ENCODE data around the gene SEL1L3. TPM values are rescaled to one million over a fixed set of nuclear protein-coding genes. Genes with fewer than 3 reads are reported as not detected.

Gene SEL1L3
- total RNA-seq, 1 donor from 2014 or later: 70.5 TPM

- Histone ChIP-seq H3K36me3 (no peaks in the 10 kb centered on the region), H3K4me3 (no peak overlapping the region), H3K9me3 (no peaks in the 10 kb centered on the region), H3K27me3 (ENCODE audit: low read depth) (no peaks in the 10 kb centered on the region), H3K27ac (no peak overlapping the region), H3K4me1 (no peaks in the 10 kb centered on the region)
- no peak for ATAC-seq
- DNase-seq: no peak
- intact Hi-C loops (cut with DNase I): no loop called here
- TF ChIP-seq, protein P1, sequence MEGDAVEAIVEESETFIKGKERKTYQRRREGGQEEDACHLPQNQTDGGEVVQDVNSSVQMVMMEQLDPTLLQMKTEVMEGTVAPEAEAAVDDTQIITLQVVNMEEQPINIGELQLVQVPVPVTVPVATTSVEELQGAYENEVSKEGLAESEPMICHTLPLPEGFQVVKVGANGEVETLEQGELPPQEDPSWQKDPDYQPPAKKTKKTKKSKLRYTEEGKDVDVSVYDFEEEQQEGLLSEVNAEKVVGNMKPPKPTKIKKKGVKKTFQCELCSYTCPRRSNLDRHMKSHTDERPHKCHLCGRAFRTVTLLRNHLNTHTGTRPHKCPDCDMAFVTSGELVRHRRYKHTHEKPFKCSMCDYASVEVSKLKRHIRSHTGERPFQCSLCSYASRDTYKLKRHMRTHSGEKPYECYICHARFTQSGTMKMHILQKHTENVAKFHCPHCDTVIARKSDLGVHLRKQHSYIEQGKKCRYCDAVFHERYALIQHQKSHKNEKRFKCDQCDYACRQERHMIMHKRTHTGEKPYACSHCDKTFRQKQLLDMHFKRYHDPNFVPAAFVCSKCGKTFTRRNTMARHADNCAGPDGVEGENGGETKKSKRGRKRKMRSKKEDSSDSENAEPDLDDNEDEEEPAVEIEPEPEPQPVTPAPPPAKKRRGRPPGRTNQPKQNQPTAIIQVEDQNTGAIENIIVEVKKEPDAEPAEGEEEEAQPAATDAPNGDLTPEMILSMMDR (IDR thresholded peaks at IDR 0.05): no peak
Measured at GRCh38 chr4:25890571-25891485, 28.0 kb upstream of the SEL1L3 start.

- intact Hi-C loops (cut with DNase I): no loop called here
- ATAC-seq (no peak), DNase-seq (no peak)
- Histone ChIP-seq H3K4me3 (no peak overlapping the region), H3K27ac (no peak overlapping the region), H3K4me1 (no peaks in the 10 kb centered on the region), H3K27me3 (ENCODE audit: low read depth) (no peaks in the 10 kb centered on the region), H3K9me3 (no peaks in the 10 kb centered on the region), H3K36me3 (no peaks in the 10 kb centered on the region)
- TF ChIP-seq, protein P1 (IDR thresholded peaks at IDR 0.05): no peak
Measured at GRCh38 chr4:25889589-25890503, 27.1 kb upstream of the SEL1L3 start.

DNA sequence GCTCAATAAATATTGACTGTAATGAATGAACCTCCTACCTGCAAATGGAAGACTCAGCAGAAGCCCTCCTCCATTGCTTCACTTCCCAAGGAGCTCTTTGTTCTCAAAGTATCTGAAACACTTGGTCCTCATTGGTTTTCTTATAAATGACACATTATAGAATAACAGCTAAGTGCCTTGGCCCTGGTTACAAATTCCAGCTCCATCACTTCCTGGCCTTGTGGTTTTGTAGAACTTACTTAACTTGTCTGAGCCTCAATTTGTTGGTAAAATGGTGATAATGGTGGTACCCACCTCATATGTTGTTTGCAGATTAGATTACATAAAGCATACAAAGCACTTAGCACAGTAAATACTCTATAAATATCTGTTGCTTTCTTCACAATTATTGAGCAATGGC lies 26.0 kb upstream of the SEL1L3 start:
- no peaks in the 10 kb centered on the region for H3K27me3 ChIP-seq (ENCODE audit: low read depth)
- H3K27ac ChIP-seq: no peak overlapping the region
- no peak for DNase-seq
- H3K36me3 ChIP-seq: no peaks in the 10 kb centered on the region
- no peak overlapping the region for H3K4me3 ChIP-seq
- TF ChIP-seq, protein P1 (IDR thresholded peaks at IDR 0.05): no peak
- no peaks in the 10 kb centered on the region for H3K9me3 ChIP-seq
- no peak for ATAC-seq
- intact Hi-C loops (cut with DNase I): no loop called here
- no peaks in the 10 kb centered on the region for H3K4me1 ChIP-seq

DNA sequence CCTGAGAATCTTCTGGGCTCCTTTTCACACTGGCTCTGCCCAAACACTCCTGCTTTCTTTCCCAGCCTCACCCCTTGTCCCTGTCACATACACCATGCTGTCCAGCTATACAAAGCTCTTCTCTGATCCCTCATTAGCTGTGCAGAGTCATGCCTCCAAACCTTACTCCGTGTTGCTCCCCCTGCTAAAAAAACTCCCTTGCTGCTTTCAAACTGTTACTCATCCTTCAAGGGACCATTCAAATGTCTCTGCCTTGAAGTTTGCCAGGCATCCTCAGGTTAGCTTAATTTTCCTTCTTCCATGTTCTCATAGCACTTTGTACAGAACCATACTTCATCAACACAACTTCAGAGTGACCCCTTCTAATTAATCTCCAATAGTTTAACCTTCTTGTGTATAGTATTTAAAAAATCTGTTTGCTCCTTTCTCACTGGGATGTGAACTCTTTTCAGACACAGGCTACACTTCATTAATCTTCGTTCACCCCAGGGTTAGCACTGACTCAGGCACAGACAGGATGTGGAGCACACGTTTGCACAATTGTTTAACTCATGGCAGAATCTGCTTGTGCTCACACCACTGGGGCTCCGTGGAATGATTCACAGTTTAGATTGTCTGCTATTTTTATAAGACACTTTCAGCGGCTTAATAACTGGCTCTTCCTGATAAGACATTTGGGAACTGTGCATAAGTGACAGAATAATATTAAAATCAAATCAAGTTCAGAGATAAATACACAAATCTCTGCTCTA lies 21.4 kb upstream of the SEL1L3 start:
- DNase-seq: no peak
- no peak for ATAC-seq
- TF ChIP-seq, protein P1 (IDR thresholded peaks at IDR 0.05): no peak

GRCh38 chr4:25883565-25883964 lies 20.8 kb upstream of the SEL1L3 start:
- Histone ChIP-seq H3K27me3 (ENCODE audit: low read depth) (no peaks in the 10 kb centered on the region), H3K27ac (no peak overlapping the region), H3K4me3 (no peak overlapping the region), H3K4me1 (peaks cover 12% of the 10 kb centered on the region), H3K9me3 (no peaks in the 10 kb centered on the region), H3K36me3 (no peaks in the 10 kb centered on the region)
- TF ChIP-seq, protein P1 (IDR thresholded peaks at IDR 0.05): no peak
- intact Hi-C loops (cut with DNase I): no loop called here
- ATAC-seq (no peak), DNase-seq (no peak)

More for the DNA sequence above, 21.4 kb upstream of the SEL1L3 start:
- no peaks in the 10 kb centered on the region for H3K36me3 ChIP-seq
- H3K4me1 ChIP-seq: peaks cover 12% of the 10 kb centered on the region
- H3K27ac ChIP-seq: no peak overlapping the region
- intact Hi-C loops (cut with DNase I): no loop called here
- H3K27me3 ChIP-seq (ENCODE audit: low read depth): no peaks in the 10 kb centered on the region
- no peaks in the 10 kb centered on the region for H3K9me3 ChIP-seq
- H3K4me3 ChIP-seq: no peak overlapping the region

Measured in lower lobe of right lung (tissue), 2 donors.